GM12864 (cell line): ENCODE measurements around the gene MICU1.
"Not testable (repeated sequence)": the region's sequence is repeated elsewhere in the genome, so short reads cannot be mapped to it uniquely, and the experiment has no call there.

Experiments
- DNase-seq: peaks from one replicate; pipeline ENCODE4 v3.0.0-alpha.2; 2011; ENCODE audit warnings: low read depth
- H3K4me3 ChIP-seq: 2 replicates; pipeline ENCODE4 v1.5.1; 2011; ENCODE audit warnings: mild to moderate bottlenecking, low read depth, low read length, control low read depth
- TF ChIP-seq, protein P1 (sequence below): IDR thresholded peaks from 2 replicates; pipeline ENCODE4 v1.5.1; 2011; ENCODE audit warnings: low read depth, mild to moderate bottlenecking, moderate library complexity, low read length, control low read depth, inconsistent platforms; ENCODE audit errors: missing control alignments

MICU1 gene

GRCh38 chr10:72348282-72348681 lies 277.6 kb downstream of the MICU1 start:
- TF ChIP-seq, protein P1, sequence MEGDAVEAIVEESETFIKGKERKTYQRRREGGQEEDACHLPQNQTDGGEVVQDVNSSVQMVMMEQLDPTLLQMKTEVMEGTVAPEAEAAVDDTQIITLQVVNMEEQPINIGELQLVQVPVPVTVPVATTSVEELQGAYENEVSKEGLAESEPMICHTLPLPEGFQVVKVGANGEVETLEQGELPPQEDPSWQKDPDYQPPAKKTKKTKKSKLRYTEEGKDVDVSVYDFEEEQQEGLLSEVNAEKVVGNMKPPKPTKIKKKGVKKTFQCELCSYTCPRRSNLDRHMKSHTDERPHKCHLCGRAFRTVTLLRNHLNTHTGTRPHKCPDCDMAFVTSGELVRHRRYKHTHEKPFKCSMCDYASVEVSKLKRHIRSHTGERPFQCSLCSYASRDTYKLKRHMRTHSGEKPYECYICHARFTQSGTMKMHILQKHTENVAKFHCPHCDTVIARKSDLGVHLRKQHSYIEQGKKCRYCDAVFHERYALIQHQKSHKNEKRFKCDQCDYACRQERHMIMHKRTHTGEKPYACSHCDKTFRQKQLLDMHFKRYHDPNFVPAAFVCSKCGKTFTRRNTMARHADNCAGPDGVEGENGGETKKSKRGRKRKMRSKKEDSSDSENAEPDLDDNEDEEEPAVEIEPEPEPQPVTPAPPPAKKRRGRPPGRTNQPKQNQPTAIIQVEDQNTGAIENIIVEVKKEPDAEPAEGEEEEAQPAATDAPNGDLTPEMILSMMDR: no peak
- no peak overlapping the region for H3K4me3 ChIP-seq

GRCh38 chr10:72346117-72346516 lies 279.8 kb downstream of the MICU1 start:
- H3K4me3 ChIP-seq, DNase-seq: not testable (repeated sequence)

More at GRCh38 chr10:72348282-72348681, 277.6 kb downstream of the MICU1 start:
- no peak for DNase-seq

GRCh38 chr10:72344932-72345331 lies 280.9 kb downstream of the MICU1 start:
- TF ChIP-seq, protein P1: no peak
- DNase-seq: peak; percentile 41
- no peak overlapping the region for H3K4me3 ChIP-seq

- H3K4me3 ChIP-seq: no peak overlapping the region
- TF ChIP-seq, protein P1: no peak
- DNase-seq: no peak
Observed at GRCh38 chr10:72342911-72343310, 283.0 kb downstream of the MICU1 start.

- TF ChIP-seq, protein P1: peak; percentile 98
- H3K4me3 ChIP-seq: no peak overlapping the region
- peak; percentile 39 for DNase-seq
Observed at GRCh38 chr10:72340510-72341261, 285.2 kb downstream of the MICU1 start.

GRCh38 chr10:72338180-72338579 lies 287.7 kb downstream of the MICU1 start:
- TF ChIP-seq, protein P1: no peak
- no peak for DNase-seq
- no peak overlapping the region for H3K4me3 ChIP-seq

GRCh38 chr10:72337722-72338121 lies 288.2 kb downstream of the MICU1 start:
- DNase-seq: no peak

More at GRCh38 chr10:72337722-72338121, 288.2 kb downstream of the MICU1 start:
- TF ChIP-seq, protein P1: no peak
- no peak overlapping the region for H3K4me3 ChIP-seq
